Thyroid gland (tissue), 4 donors: Measurements from ENCODE around the gene MTG1.

Source experiments
- POLR2A ChIP-seq, 2 donors: fragments of 450-650 bp; IDR thresholded peaks; one replicate each; pipeline ENCODE4 v1.6.1; 2017; ENCODE audit warnings: antibody characterized with exemption in 2 of 2, mild to moderate bottlenecking in 2 of 2, moderate library complexity in 1 of 2
- TF ChIP-seq, protein P1 (sequence below), 6 experiments: fragments of 200-600 bp in 3 of 6; fragments of 450-650 bp in 3 of 6; sonication (generic) in 3 of 6; IDR thresholded peaks; one replicate each; pipeline ENCODE4 v1.5.1; 2016 to 2019; ENCODE audit warnings: antibody characterized with exemption in 6 of 6, mild to moderate bottlenecking in 2 of 6, inconsistent platforms in 1 of 6, moderate library complexity in 1 of 6

DNA sequence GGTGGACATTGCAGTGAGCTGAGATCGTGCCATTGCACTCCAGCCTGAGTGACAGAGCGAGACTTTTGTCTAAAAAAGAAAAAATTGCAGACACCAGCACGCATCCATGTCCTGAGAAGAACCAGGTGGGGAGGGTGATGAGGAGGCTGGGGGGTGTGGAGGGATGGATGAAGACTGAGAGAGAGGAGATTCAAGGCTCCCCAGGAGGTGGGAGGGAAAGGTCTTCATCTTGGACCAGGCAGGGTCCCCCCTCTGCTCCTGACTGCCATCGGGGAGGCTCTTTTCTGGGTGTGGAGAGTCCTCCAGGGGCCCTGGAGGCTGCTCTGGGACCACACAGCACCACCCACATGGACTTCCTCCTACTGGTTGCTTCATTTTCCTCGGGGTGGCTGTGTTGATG, 61.2 kb downstream of the MTG1 start:
- TF ChIP-seq, protein P1, sequence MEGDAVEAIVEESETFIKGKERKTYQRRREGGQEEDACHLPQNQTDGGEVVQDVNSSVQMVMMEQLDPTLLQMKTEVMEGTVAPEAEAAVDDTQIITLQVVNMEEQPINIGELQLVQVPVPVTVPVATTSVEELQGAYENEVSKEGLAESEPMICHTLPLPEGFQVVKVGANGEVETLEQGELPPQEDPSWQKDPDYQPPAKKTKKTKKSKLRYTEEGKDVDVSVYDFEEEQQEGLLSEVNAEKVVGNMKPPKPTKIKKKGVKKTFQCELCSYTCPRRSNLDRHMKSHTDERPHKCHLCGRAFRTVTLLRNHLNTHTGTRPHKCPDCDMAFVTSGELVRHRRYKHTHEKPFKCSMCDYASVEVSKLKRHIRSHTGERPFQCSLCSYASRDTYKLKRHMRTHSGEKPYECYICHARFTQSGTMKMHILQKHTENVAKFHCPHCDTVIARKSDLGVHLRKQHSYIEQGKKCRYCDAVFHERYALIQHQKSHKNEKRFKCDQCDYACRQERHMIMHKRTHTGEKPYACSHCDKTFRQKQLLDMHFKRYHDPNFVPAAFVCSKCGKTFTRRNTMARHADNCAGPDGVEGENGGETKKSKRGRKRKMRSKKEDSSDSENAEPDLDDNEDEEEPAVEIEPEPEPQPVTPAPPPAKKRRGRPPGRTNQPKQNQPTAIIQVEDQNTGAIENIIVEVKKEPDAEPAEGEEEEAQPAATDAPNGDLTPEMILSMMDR (IDR thresholded peaks at IDR 0.05) = no peak
- no peak for TF ChIP-seq POLR2A (IDR thresholded peaks at IDR 0.05)
